PC-3 (cell line): ENCODE measurements around the gene PRMT9. TPM values are rescaled to one million over a fixed set of nuclear protein-coding genes. Genes with fewer than 3 reads are reported as not detected.

Experiments used
- ATAC-seq: fragments of 200-7000 bp; cut with Tn5 transposase; 2 replicates; pipeline ENCODE4 v1.9.1; 2020; ENCODE audit warnings: mild to moderate bottlenecking, moderate library complexity
- BruUV-seq: library from RNA; stranded (reverse); fragments of 400-500 nt; replicated peaks from 2 replicates; lab custom pipeline; 2021; lab: Mats Ljungman, UMichigan
- CTCF ChIA-PET: fragments of 300-600 bp; sonication (Branson Sonifier 250); formaldehyde crosslinking; loops from one replicate; lab custom pipeline; 2022; ENCODE audit warnings: antibody characterized with exemption; lab: Charles Lee
- POLR2A ChIA-PET: fragments of 300-600 bp; sonication (Branson Sonifier 250); formaldehyde crosslinking; loops from one replicate; lab custom pipeline; 2022; ENCODE audit warnings: antibody characterized with exemption; ENCODE audit not compliant: unreplicated experiment; lab: Charles Lee
- DNase-seq: peaks from one replicate; pipeline ENCODE4 v3.0.0-alpha.2; 2015
- H2AFZ ChIP-seq: fragments of 300-600 bp; sonication (generic); 2 replicates; pipeline ENCODE4 v1.6.0; 2016; ENCODE audit warnings: antibody characterized with exemption, low read length
- H3F3A ChIP-seq: fragments of 300-600 bp; sonication (generic); one replicate; pipeline ENCODE4 v1.6.0; 2017; ENCODE audit warnings: antibody characterized with exemption, low read length, control low read depth, mild to moderate bottlenecking; ENCODE audit not compliant: unreplicated experiment
- H3K27ac ChIP-seq: fragments of 300-600 bp; sonication (generic); 2 replicates; pipeline ENCODE4 v1.5.1; 2016; ENCODE audit warnings: mild to moderate bottlenecking, low read length
- H3K27me3 ChIP-seq: fragments of 300-600 bp; sonication (generic); 2 replicates; pipeline ENCODE4 v1.6.1; 2016; ENCODE audit warnings: low read length, mixed read lengths
- H3K36me3 ChIP-seq: fragments of 300-600 bp; sonication (generic); 2 replicates; pipeline ENCODE4 v1.6.1; 2016; ENCODE audit warnings: low read depth, mixed run types, low read length, mixed read lengths
- H3K4me1 ChIP-seq: fragments of 300-600 bp; sonication (generic); 2 replicates; pipeline ENCODE4 v1.5.1; 2016; ENCODE audit warnings: low read length; ENCODE audit not compliant: insufficient read depth
- H3K4me2 ChIP-seq: fragments of 300-600 bp; sonication (generic); 2 replicates; pipeline ENCODE4 v1.6.0; 2016; ENCODE audit warnings: low read length
- H3K4me3 ChIP-seq: fragments of 300-600 bp; sonication (generic); 2 replicates; pipeline ENCODE4 v1.5.1; 2016; ENCODE audit warnings: mild to moderate bottlenecking, low read length, mixed read lengths
- H3K79me2 ChIP-seq: fragments of 300-600 bp; sonication (generic); 2 replicates; pipeline ENCODE4 v1.6.1; 2017; ENCODE audit warnings: low read length, mixed read lengths
- H3K9ac ChIP-seq: fragments of 300-600 bp; sonication (generic); 2 replicates; pipeline ENCODE4 v1.6.0; 2016; ENCODE audit warnings: mild to moderate bottlenecking, low read length
- H3K9me2 ChIP-seq: fragments of 300-600 bp; sonication (generic); replicated peaks from 2 replicates; pipeline ENCODE4 v1.6.1; 2016; ENCODE audit warnings: mixed run types, low read length, mixed read lengths
- H3K9me3 ChIP-seq: fragments of 300-600 bp; sonication (generic); 2 replicates; pipeline ENCODE4 v1.6.1; 2016; ENCODE audit warnings: low read length, mixed read lengths
- H4K20me1 ChIP-seq: fragments of 300-600 bp; sonication (generic); 2 replicates; pipeline ENCODE4 v1.6.1; 2016; ENCODE audit warnings: low read length, mixed read lengths
- EZH2 ChIP-seq: fragments of 300-600 bp; sonication (generic); IDR thresholded peaks from one replicate; pipeline ENCODE4 v1.6.1; 2017; ENCODE audit warnings: antibody characterized with exemption, mild to moderate bottlenecking, low read length; ENCODE audit not compliant: unreplicated experiment
- EZH2phosphoT487 ChIP-seq: fragments of 300-600 bp; sonication (generic); IDR thresholded peaks from 2 replicates; pipeline ENCODE4 v1.6.1; 2018; ENCODE audit warnings: mild to moderate bottlenecking, antibody characterized with exemption, low read length, borderline replicate concordance
- intact Hi-C: fragments of 100-400 bp; cut with micrococcal nuclease; formaldehyde crosslinking; loops from 2 replicates; pipeline ENCODE4 v1.9.0; 2023
- total RNA-seq: library from RNA; depleted of rRNA; stranded (reverse); fragments of >200 nt; gene quantifications from 2 replicates; pipeline ENCODE4 v1.2.3, GENCODE V29; 2014
- TF ChIP-seq, protein P1 (sequence below): fragments of 300-600 bp; sonication (generic); conservative IDR thresholded peaks from 2 replicates; pipeline ENCODE4 v1.5.1; 2017; ENCODE audit warnings: antibody characterized with exemption, low read depth, mild to moderate bottlenecking, low read length

The PRMT9 gene
- total RNA-seq, 1 experiment from 2014 or later, result 6.5 TPM

DNA sequence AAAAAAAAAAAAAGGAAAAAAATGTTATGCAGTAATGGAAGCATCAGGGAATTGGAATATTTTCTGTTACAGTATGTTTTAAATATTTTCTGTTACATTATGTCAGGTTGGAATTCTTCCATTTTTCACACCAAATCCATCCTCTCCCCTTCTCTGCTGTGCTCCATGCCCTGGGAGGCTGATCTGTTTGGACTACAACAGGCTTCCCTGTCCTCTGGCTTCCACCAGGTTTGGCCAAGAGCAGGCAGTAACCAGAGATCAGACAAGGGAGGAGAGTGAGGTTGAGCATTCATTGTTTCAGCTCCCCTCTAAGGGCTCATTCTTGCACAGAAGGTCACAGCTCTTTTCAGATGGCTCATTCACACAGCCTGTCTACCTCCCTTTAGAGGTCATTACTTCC lies 78.5 kb downstream of the PRMT9 start:
- no peak for TF ChIP-seq EZH2phosphoT487
- TF ChIP-seq, protein P1, sequence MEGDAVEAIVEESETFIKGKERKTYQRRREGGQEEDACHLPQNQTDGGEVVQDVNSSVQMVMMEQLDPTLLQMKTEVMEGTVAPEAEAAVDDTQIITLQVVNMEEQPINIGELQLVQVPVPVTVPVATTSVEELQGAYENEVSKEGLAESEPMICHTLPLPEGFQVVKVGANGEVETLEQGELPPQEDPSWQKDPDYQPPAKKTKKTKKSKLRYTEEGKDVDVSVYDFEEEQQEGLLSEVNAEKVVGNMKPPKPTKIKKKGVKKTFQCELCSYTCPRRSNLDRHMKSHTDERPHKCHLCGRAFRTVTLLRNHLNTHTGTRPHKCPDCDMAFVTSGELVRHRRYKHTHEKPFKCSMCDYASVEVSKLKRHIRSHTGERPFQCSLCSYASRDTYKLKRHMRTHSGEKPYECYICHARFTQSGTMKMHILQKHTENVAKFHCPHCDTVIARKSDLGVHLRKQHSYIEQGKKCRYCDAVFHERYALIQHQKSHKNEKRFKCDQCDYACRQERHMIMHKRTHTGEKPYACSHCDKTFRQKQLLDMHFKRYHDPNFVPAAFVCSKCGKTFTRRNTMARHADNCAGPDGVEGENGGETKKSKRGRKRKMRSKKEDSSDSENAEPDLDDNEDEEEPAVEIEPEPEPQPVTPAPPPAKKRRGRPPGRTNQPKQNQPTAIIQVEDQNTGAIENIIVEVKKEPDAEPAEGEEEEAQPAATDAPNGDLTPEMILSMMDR, result no peak
- TF ChIP-seq EZH2, result no peak
- Histone ChIP-seq H2AFZ (no peak overlapping the region), H3K9me3 (no peaks in the 10 kb centered on the region), H3F3A (no peaks in the 10 kb centered on the region), H4K20me1 (no peaks in the 10 kb centered on the region), H3K27ac (no peak overlapping the region), H3K4me1 (no peaks in the 10 kb centered on the region), H3K9ac (no peak overlapping the region), H3K9me2 (no peaks in the 10 kb centered on the region), H3K36me3 (no peaks in the 10 kb centered on the region), H3K4me3 (no peak overlapping the region), H3K4me2 (no peak overlapping the region), H3K27me3 (no peaks in the 10 kb centered on the region), H3K79me2 (no peaks in the 10 kb centered on the region)
- no peak for DNase-seq
- CTCF ChIA-PET, result no interaction called here
- no peak for ATAC-seq
- POLR2A ChIA-PET, result interaction anchor here (0.5 to 0.7 kb wide), 3 partner anchors 8 to 228 kb away, joined by 3 to 12 read pairs (median 4); partner anchors contain the start of gene TMEM184C
- intact Hi-C loops, result no loop called here
- no TSS peak for BruUV-seq

DNA sequence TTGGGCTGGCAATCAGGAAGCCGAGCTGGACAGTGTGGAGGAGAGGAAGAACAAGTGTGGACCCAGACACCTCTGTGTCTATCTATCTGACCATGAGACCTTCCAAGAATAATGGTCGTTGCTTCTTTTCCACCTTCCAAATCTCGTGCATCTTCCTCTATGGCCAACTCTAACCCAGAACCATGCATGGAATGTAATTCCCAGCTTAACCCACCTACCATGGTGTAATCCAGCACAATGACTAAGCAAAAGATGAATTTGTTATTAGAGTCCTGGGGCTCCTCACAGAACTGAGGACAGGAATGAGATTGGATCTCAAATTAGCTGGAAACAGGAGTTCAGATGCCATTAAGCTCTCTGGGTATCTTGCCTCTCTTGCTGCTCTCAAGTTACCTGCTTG lies 84.2 kb downstream of the PRMT9 start:
- ATAC-seq, result no peak
- H3K4me2 ChIP-seq, result no peak overlapping the region
- POLR2A ChIA-PET, result no interaction called here

DNA sequence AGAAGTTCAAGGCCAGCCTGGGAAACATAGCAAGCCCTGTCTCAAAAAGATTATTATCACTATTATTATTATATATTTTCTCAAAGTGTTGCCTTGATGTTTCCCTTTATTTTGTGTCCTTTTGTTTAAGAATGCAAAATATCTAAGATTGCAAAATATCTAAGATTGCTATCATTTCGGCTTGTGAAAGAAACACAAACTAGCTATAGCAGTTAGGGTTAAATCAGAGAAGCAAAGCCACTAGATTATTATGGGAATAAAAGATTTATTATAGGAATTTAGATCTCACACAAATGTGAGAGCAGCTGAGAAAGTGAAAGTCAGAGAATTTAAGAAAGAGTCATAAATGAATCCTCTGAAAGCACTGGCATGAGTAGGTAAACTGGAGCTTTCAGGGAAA lies 84.8 kb downstream of the PRMT9 start:
- Histone ChIP-seq H3K9me3 (no peaks in the 10 kb centered on the region), H3K36me3 (no peaks in the 10 kb centered on the region), H3K4me3 (no peak overlapping the region), H3K79me2 (no peaks in the 10 kb centered on the region), H3K27me3 (no peaks in the 10 kb centered on the region), H4K20me1 (no peaks in the 10 kb centered on the region), H2AFZ (no peak overlapping the region), H3K4me1 (peaks cover 15% of the 10 kb centered on the region), H3F3A (no peaks in the 10 kb centered on the region), H3K27ac (no peak overlapping the region), H3K9me2 (no peaks in the 10 kb centered on the region), H3K4me2 (no peak overlapping the region), H3K9ac (no peak overlapping the region)
- no peak for TF ChIP-seq EZH2phosphoT487
- TF ChIP-seq, protein P1, result no peak
- no peak for TF ChIP-seq EZH2
- intact Hi-C loops, result no loop called here
- POLR2A ChIA-PET, result no interaction called here
- DNase-seq, result no peak
- ATAC-seq, result no peak
- BruUV-seq, result no TSS peak
- CTCF ChIA-PET, result no interaction called here

More for the DNA sequence above, 84.2 kb downstream of the PRMT9 start:
- H3K9me2 ChIP-seq, result no peaks in the 10 kb centered on the region
- H3K27ac ChIP-seq, result no peak overlapping the region
- H4K20me1 ChIP-seq, result no peaks in the 10 kb centered on the region
- H3K4me1 ChIP-seq, result peaks cover 15% of the 10 kb centered on the region
- no peaks in the 10 kb centered on the region for H3F3A ChIP-seq
- no TSS peak for BruUV-seq
- no peaks in the 10 kb centered on the region for H3K79me2 ChIP-seq
- intact Hi-C loops, result no loop called here
- H3K36me3 ChIP-seq, result no peaks in the 10 kb centered on the region
- CTCF ChIA-PET, result no interaction called here
- H2AFZ ChIP-seq, result peak overlapping the region; percentile 26; the same call in 1 of the 2 replicates
- no peaks in the 10 kb centered on the region for H3K9me3 ChIP-seq
- no peak overlapping the region for H3K9ac ChIP-seq
- H3K4me3 ChIP-seq, result no peak overlapping the region
- no peak for DNase-seq
- no peaks in the 10 kb centered on the region for H3K27me3 ChIP-seq
- TF ChIP-seq, protein P1, result no peak
- TF ChIP-seq EZH2phosphoT487 (no peak), EZH2 (no peak)
